ENCODE measurements around the gene QRICH1.

The QRICH1 gene

DNA sequence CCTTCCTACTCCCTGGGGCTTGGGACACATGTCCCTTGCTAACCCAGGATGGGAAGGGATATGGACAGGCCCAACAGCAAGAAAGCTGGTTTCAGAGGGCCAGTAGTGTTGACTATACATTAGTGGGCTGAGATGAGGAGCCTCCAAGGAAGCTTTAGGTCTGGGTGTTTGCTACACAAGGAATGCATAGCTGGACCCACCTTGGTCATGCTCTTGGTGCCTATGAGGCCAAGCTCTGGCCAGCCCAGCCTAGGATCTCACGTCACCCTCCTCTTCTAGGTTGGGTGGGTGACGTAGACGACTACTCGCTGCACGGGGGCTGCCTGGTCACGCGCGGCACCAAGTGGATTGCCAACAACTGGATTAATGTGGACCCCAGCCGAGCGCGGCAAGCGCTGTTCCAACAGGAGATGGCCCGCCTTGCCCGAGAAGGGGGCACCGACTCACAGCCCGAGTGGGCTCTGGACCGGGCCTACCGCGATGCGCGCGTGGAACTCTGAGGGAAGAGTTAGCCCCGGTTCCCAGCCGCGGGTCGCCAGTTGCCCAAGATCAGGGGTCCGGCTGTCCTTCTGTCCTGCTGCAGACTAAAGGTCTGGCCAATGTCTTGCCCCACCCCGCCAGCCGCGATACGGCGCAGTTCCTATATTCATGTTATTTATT lies 87.3 kb downstream of the QRICH1 start:
- DNase-seq (ENCODE audit: extremely low spot score, insufficient read length, low read depth) = no peak
- FAIRE-seq = no peak

DNA sequence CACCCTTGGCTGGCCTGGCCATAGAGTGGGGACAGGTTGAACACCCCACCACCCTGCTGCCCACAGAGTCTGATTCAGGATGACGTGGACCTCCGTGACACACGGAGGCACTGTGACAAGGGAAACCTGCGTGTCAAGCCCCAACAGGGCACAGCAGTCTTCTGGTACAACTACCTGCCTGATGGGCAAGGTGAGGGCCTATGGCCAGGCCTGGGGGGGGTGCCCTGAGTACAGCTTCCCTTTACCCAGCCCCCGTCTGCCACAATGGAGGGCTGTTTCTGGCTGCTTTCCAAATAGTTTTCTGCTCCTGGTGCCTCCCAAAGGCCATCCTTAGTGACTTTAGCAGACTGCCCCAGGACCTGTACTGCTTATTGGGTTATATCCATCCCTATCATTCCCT lies 87.9 kb downstream of the QRICH1 start:
- no peak for DNase-seq (ENCODE audit: extremely low spot score, insufficient read length, low read depth)
- no peak for FAIRE-seq

DNA sequence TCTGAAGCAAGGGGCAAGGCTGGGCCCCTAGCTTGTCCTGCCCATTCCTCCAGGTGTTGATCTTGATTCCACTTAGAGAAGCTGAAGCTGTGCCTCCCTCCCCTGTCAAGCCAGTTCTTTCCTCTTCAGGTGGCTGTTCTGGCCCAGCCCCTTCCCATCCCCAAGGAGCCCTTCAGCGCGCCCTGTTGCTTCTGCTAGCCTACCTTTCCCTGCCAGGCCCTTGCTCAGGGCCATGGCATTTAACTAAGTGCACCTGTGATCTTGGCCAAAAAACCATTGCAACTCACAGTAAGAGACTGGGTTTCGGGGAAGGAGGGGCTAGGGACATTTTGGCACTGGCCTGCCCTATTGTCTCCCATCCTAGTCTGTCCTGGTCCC lies 88.6 kb downstream of the QRICH1 start:
- DNase-seq (ENCODE audit: extremely low spot score, insufficient read length, low read depth) = no peak

GRCh38 chr3:49004352-49005302 lies 89.2 kb downstream of the QRICH1 start:
- FAIRE-seq (no peak), DNase-seq (ENCODE audit: extremely low spot score, insufficient read length, low read depth) (no peak)

More for the DNA sequence above, 88.6 kb downstream of the QRICH1 start:
- FAIRE-seq = no peak

DNA sequence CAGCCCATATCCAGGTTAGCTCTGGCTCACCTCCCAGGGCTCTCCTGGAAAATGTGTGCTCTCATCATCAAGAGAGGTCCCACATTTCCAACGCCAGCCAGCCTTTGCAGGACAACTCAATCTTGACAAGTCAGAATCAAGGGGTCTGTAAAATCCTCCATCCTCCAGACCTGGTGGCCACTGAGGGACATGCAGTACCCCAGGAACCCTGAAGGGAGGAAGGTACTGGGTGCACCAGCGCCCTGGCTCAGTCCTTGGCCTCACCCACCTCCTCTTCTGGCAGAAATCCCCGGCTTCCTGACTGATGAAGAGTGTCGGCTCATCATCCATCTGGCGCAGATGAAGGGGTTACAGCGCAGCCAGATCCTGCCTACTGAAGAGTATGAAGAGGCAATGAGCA lies 92.7 kb downstream of the QRICH1 start:
- FAIRE-seq (no peak), DNase-seq (ENCODE audit: extremely low spot score, insufficient read length, low read depth) (no peak)

GRCh38 chr3:48999085-48999858 lies 94.6 kb downstream of the QRICH1 start:
- FAIRE-seq (no peak), DNase-seq (ENCODE audit: extremely low spot score, insufficient read length, low read depth) (no peak)

DNA sequence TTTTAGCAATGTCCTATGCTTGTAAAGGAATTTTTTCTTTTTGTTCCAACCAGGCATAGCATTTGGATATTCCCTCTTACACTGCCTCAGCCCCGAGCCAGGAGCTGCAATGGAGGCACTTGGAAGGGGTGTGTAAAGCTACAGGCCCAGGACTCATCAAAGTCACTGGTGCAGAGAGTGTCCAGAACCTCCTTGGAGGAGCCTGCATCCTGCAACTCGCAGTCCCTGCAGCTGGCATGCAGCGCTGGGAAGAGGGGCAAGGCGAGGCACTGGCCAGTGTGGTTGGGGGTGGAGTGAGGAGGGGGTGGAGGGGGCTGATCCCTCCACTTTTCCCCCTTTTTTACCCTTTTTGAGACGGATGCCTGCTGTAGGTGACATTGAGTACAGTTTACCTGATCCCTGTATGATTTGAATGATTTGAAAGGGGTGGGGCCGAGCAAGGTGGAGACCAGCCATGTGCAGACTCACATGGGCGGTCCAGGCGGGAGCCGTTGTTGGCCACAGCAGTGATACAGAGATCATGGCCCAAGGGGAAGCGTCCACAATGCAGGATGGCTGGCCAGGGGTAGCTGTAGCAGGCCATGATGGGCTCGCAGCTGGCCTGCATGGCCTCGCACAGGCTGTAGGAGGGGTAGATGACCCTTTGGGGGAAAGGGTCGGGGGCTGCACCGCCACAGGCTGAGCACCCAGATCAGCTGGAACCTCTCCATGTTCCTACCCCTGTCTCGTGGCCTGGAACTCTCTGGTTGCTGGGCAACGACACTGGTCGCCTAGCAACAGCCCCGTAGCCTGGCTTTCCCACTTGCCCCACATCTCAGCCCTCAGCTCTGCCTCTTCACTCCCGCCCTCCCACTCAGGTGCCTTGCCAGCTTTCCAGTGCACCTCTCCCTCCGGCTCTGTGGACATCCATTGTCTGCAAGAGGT lies 95.9 kb downstream of the QRICH1 start:
- DNase-seq (ENCODE audit: extremely low spot score, insufficient read length, low read depth) (no peak), FAIRE-seq (no peak)

GRCh38 chr3:48997102-48997635 lies 96.7 kb downstream of the QRICH1 start:
- DNase-seq (ENCODE audit: extremely low spot score, insufficient read length, low read depth) (no peak), FAIRE-seq (no peak)

- FAIRE-seq (no peak), DNase-seq (ENCODE audit: extremely low spot score, insufficient read length, low read depth) (no peak)
These were observed 97.2 kb downstream of the QRICH1 start for GRCh38 chr3:48996640-48997039.

GRCh38 chr3:48993834-48994233 lies 100.0 kb downstream of the QRICH1 start:
- DNase-seq (ENCODE audit: extremely low spot score, insufficient read length, low read depth) (no peak), FAIRE-seq (no peak)

DNA sequence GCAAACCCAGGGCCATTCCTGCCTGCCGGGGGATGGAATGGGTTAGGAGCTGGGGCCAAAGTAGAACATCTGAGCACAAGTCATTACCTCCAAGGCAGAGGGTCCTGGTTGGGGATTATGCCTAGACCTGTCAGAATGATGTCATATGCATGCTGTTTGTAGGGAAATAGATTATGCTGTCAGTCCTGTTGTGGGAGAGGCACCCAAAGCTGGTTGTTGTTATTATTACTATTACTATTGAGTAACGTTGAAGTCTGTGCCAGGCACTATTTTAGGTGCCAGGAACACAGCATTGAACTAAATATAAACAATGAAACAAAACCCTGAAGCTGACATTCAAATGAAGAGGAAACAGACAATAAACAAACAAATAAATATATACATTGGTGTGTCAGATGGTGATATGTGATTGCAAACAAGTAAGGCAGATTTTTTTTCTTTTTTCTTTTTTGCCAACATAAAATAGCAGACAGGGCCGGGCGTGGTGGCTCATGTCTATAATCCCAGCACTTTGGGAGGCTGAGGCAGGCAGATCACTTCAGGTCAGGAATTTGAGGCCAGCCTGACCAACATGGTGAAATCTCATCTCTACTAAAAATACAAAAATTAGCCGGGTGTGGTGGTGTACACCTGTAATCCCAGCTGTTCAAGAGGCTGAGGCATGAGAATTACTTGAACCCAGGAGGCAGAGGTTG lies 101.9 kb downstream of the QRICH1 start:
- FAIRE-seq = no peak
- no peak for DNase-seq (ENCODE audit: extremely low spot score, insufficient read length, low read depth)

- DNase-seq (ENCODE audit: extremely low spot score, insufficient read length, low read depth) = no peak
- peak; percentile 48 for FAIRE-seq
These were observed 103.0 kb downstream of the QRICH1 start for GRCh38 chr3:48990636-48991469.

DNA sequence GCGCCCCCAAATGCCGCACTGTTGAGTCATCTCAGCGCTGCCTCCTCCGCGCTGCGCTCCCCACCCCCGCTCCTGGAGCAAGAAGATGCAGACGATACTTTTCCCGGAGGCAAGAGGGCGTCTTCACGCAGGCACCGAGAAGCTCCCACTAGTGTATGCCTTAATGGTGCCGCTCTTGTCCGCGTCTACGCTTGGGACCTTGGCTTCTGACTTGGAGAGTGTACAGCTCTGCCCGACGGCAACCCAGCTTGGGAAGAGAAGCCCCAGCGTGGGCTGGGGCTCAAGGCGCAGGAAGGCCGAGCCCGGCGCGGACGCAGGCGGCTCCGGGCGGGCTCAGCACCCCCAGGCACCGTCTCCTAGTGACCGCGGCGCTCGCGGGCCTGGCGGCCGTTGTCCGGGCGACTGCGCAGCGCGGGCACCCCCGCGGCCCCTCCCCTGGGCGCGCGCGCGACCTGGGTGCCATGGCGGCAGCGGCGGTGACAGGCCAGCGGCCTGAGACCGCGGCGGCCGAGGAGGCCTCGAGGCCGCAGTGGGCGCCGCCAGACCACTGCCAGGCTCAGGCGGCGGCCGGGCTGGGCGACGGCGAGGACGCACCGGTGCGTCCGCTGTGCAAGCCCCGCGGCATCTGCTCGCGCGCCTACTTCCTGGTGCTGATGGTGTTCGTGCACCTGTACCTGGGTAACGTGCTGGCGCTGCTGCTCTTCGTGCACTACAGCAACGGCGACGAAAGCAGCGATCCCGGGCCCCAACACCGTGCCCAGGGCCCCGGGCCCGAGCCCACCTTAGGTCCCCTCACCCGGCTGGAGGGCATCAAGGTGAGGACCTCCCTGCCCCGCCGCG lies 103.9 kb downstream of the QRICH1 start, which contains the start of gene P4HTM:
Gene P4HTM, plus strand, starts transcription at position 446 of the 840 bp plus-strand sequence. Its CDS starts 16 bp downstream, at position 462.
- FAIRE-seq (peak; percentile 84), DNase-seq (ENCODE audit: extremely low spot score, insufficient read length, low read depth) (peak; percentile 49)

GRCh38 chr3:48989126-48989795 lies 104.6 kb downstream of the QRICH1 start:
- FAIRE-seq = no peak

DNA sequence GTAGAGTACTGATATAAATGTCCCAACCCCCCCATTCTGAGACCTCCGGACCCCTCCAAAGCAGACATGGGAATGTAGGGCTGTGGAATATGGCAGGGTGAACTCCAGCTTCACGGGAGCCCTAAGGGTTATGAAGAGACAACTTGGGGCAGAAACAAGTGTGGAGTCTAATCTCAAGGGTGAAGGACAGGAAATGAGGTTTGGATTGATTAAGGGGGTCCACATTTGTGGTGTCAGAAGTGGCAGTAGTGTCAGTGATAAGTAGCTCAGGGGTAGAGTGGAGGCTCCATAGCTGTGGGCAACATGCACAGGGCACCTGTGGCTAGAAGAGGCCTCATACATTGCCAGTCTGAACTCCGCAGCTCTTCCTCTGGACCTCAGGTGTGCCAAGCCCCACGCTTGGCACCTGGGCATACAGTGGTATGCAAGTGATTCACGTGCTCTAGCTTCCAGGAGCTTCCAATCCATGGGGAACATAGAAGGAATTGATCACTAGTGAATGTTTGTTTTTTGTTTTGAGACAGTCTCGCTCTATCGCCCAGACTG lies 108.0 kb downstream of the QRICH1 start:
- no peak for DNase-seq (ENCODE audit: extremely low spot score, insufficient read length, low read depth)
- FAIRE-seq = no peak

More at GRCh38 chr3:48989126-48989795, 104.6 kb downstream of the QRICH1 start:
- DNase-seq (ENCODE audit: extremely low spot score, insufficient read length, low read depth) = no peak

GRCh38 chr3:48984663-48985062 lies 109.2 kb downstream of the QRICH1 start:
- FAIRE-seq (no peak), DNase-seq (ENCODE audit: extremely low spot score, insufficient read length, low read depth) (no peak)

All from GM18507 (cell line).